PC-3 (cell line): ENCODE data around the gene ACTL6A. TPM values are rescaled to one million over a fixed set of nuclear protein-coding genes. Genes with fewer than 3 reads are reported as not detected.

Experiments
- ATAC-seq: fragments of 200-7000 bp; cut with Tn5 transposase; 2 replicates; pipeline ENCODE4 v1.9.1; 2020; ENCODE audit warnings: mild to moderate bottlenecking, moderate library complexity
- BruUV-seq: library from RNA; stranded (reverse); fragments of 400-500 nt; replicated peaks from 2 replicates; lab custom pipeline; 2021; lab: Mats Ljungman, UMichigan
- CTCF ChIA-PET: fragments of 300-600 bp; sonication (Branson Sonifier 250); formaldehyde crosslinking; loops from one replicate; lab custom pipeline; 2022; ENCODE audit warnings: antibody characterized with exemption; lab: Charles Lee
- POLR2A ChIA-PET: fragments of 300-600 bp; sonication (Branson Sonifier 250); formaldehyde crosslinking; loops from one replicate; lab custom pipeline; 2022; ENCODE audit warnings: antibody characterized with exemption; ENCODE audit not compliant: unreplicated experiment; lab: Charles Lee
- DNase-seq: peaks from one replicate; pipeline ENCODE4 v3.0.0-alpha.2; 2015
- H2AFZ ChIP-seq: fragments of 300-600 bp; sonication (generic); 2 replicates; pipeline ENCODE4 v1.6.0; 2016; ENCODE audit warnings: antibody characterized with exemption, low read length
- H3F3A ChIP-seq: fragments of 300-600 bp; sonication (generic); one replicate; pipeline ENCODE4 v1.6.0; 2017; ENCODE audit warnings: antibody characterized with exemption, low read length, control low read depth, mild to moderate bottlenecking; ENCODE audit not compliant: unreplicated experiment
- H3K27ac ChIP-seq: fragments of 300-600 bp; sonication (generic); 2 replicates; pipeline ENCODE4 v1.5.1; 2016; ENCODE audit warnings: mild to moderate bottlenecking, low read length
- H3K27me3 ChIP-seq: fragments of 300-600 bp; sonication (generic); 2 replicates; pipeline ENCODE4 v1.6.1; 2016; ENCODE audit warnings: low read length, mixed read lengths
- H3K36me3 ChIP-seq: fragments of 300-600 bp; sonication (generic); 2 replicates; pipeline ENCODE4 v1.6.1; 2016; ENCODE audit warnings: low read depth, mixed run types, low read length, mixed read lengths
- H3K4me1 ChIP-seq: fragments of 300-600 bp; sonication (generic); 2 replicates; pipeline ENCODE4 v1.5.1; 2016; ENCODE audit warnings: low read length; ENCODE audit not compliant: insufficient read depth
- H3K4me2 ChIP-seq: fragments of 300-600 bp; sonication (generic); 2 replicates; pipeline ENCODE4 v1.6.0; 2016; ENCODE audit warnings: low read length
- H3K4me3 ChIP-seq: fragments of 300-600 bp; sonication (generic); 2 replicates; pipeline ENCODE4 v1.5.1; 2016; ENCODE audit warnings: mild to moderate bottlenecking, low read length, mixed read lengths
- H3K79me2 ChIP-seq: fragments of 300-600 bp; sonication (generic); 2 replicates; pipeline ENCODE4 v1.6.1; 2017; ENCODE audit warnings: low read length, mixed read lengths
- H3K9ac ChIP-seq: fragments of 300-600 bp; sonication (generic); 2 replicates; pipeline ENCODE4 v1.6.0; 2016; ENCODE audit warnings: mild to moderate bottlenecking, low read length
- H3K9me2 ChIP-seq: fragments of 300-600 bp; sonication (generic); replicated peaks from 2 replicates; pipeline ENCODE4 v1.6.1; 2016; ENCODE audit warnings: mixed run types, low read length, mixed read lengths
- H3K9me3 ChIP-seq: fragments of 300-600 bp; sonication (generic); 2 replicates; pipeline ENCODE4 v1.6.1; 2016; ENCODE audit warnings: low read length, mixed read lengths
- H4K20me1 ChIP-seq: fragments of 300-600 bp; sonication (generic); 2 replicates; pipeline ENCODE4 v1.6.1; 2016; ENCODE audit warnings: low read length, mixed read lengths
- CTCF ChIP-seq: fragments of 300-600 bp; sonication (generic); conservative IDR thresholded peaks from 2 replicates; pipeline ENCODE4 v1.5.1; 2017; ENCODE audit warnings: antibody characterized with exemption, low read depth, mild to moderate bottlenecking, low read length
- EZH2 ChIP-seq: fragments of 300-600 bp; sonication (generic); IDR thresholded peaks from one replicate; pipeline ENCODE4 v1.6.1; 2017; ENCODE audit warnings: antibody characterized with exemption, mild to moderate bottlenecking, low read length; ENCODE audit not compliant: unreplicated experiment
- EZH2phosphoT487 ChIP-seq: fragments of 300-600 bp; sonication (generic); IDR thresholded peaks from 2 replicates; pipeline ENCODE4 v1.6.1; 2018; ENCODE audit warnings: mild to moderate bottlenecking, antibody characterized with exemption, low read length, borderline replicate concordance
- intact Hi-C: fragments of 100-400 bp; cut with micrococcal nuclease; formaldehyde crosslinking; loops from 2 replicates; pipeline ENCODE4 v1.9.0; 2023
- total RNA-seq: library from RNA; depleted of rRNA; stranded (reverse); fragments of >200 nt; gene quantifications from 2 replicates; pipeline ENCODE4 v1.2.3, GENCODE V29; 2014

The ACTL6A gene
- total RNA-seq, 1 experiment from 2014 or later, result 105 TPM

- Histone ChIP-seq H3F3A (no peaks in the 10 kb centered on the region), H3K27ac (peak overlapping the region; percentile 31), H3K36me3 (no peaks in the 10 kb centered on the region), H3K4me1 (no peaks in the 10 kb centered on the region), H2AFZ (no peak overlapping the region), H3K4me3 (no peak overlapping the region), H3K9ac (no peak overlapping the region), H3K9me2 (no peaks in the 10 kb centered on the region), H3K27me3 (no peaks in the 10 kb centered on the region), H3K4me2 (no peak overlapping the region), H3K9me3 (no peaks in the 10 kb centered on the region), H3K79me2 (no peaks in the 10 kb centered on the region), H4K20me1 (no peaks in the 10 kb centered on the region)
- no TSS peak for BruUV-seq
- TF ChIP-seq CTCF (no peak), EZH2phosphoT487 (no peak), EZH2 (no peak)
- ATAC-seq (peak; percentile 43), DNase-seq (peak; percentile 52)
- intact Hi-C loops, result no loop called here
- POLR2A ChIA-PET, result no interaction called here
- CTCF ChIA-PET, result no interaction called here
These were observed 17.6 kb upstream of the ACTL6A start for GRCh38 chr3:179544981-179545645.

- peak; percentile 13; the same call in 1 of the 2 replicates for ATAC-seq
- H4K20me1 ChIP-seq, result no peaks in the 10 kb centered on the region
- no peaks in the 10 kb centered on the region for H3K79me2 ChIP-seq
- DNase-seq, result peak; percentile 34
- H3K27me3 ChIP-seq, result no peaks in the 10 kb centered on the region
- no peaks in the 10 kb centered on the region for H3K4me1 ChIP-seq
- no peaks in the 10 kb centered on the region for H3K36me3 ChIP-seq
- H3K4me2 ChIP-seq, result 0 out of 2 replicates have a peak overlapping the region, but pooled peaks have one; percentile 15
- TF ChIP-seq EZH2phosphoT487, result no peak
- TF ChIP-seq CTCF, result no peak
- no peak for TF ChIP-seq EZH2
- H3K9me3 ChIP-seq, result no peaks in the 10 kb centered on the region
- no peak overlapping the region for H3K27ac ChIP-seq
- intact Hi-C loops, result no loop called here
- no peak overlapping the region for H3K4me3 ChIP-seq
- ChIA-PET CTCF (no interaction called here), POLR2A (no interaction called here)
- no peaks in the 10 kb centered on the region for H3K9me2 ChIP-seq
- H2AFZ ChIP-seq, result 0 out of 2 replicates have a peak overlapping the region, but pooled peaks have one; percentile 38
- no peaks in the 10 kb centered on the region for H3F3A ChIP-seq
- no TSS peak for BruUV-seq
- no peak overlapping the region for H3K9ac ChIP-seq
These were observed 15.9 kb upstream of the ACTL6A start for GRCh38 chr3:179546814-179547241.

- no peak overlapping the region for H3K9ac ChIP-seq
- H3K9me3 ChIP-seq, result no peaks in the 10 kb centered on the region
- no peaks in the 10 kb centered on the region for H3K27me3 ChIP-seq
- intact Hi-C loops, result no loop called here
- H3K4me1 ChIP-seq, result no peaks in the 10 kb centered on the region
- ATAC-seq, result no peak
- no peak overlapping the region for H3K27ac ChIP-seq
- no TSS peak for BruUV-seq
- TF ChIP-seq CTCF, result no peak
- no peak for TF ChIP-seq EZH2
- no peak for TF ChIP-seq EZH2phosphoT487
- ChIA-PET POLR2A (no interaction called here), CTCF (no interaction called here)
- no peaks in the 10 kb centered on the region for H3K9me2 ChIP-seq
- no peaks in the 10 kb centered on the region for H4K20me1 ChIP-seq
- no peaks in the 10 kb centered on the region for H3K36me3 ChIP-seq
- no peak overlapping the region for H3K4me2 ChIP-seq
- no peaks in the 10 kb centered on the region for H3F3A ChIP-seq
- no peaks in the 10 kb centered on the region for H3K79me2 ChIP-seq
- H3K4me3 ChIP-seq, result no peak overlapping the region
- 0 out of 2 replicates have a peak overlapping the region, but pooled peaks have one; percentile 15 for H2AFZ ChIP-seq
- no peak for DNase-seq
These were observed 11.2 kb upstream of the ACTL6A start for GRCh38 chr3:179551349-179552105.
